Activated CD8-positive, alpha-beta T cell treated with anti-CD3 and anti-CD28 coated beads, Interleukin-2, amount 10 ng/mL, durations not matched to agents 7 days and 5 days (primary cell): Measurements from ENCODE around the gene NTM. TPM values are rescaled to one million over a fixed set of nuclear protein-coding genes. Genes with fewer than 3 reads are reported as not detected.
A peak's percentile ranks its signal among the peaks of the same experiment; 100 is the strongest.
"Not testable (repeated sequence)": the region's sequence is repeated elsewhere in the genome, so short reads cannot be mapped to it uniquely, and the experiment has no call there.

Experiments
- ATAC-seq: fragments of 150-1000 bp; cut with Tn5 transposase; one replicate; pipeline ENCODE4 v1.10.0; 2021; ENCODE audit warnings: moderate library complexity
- CTCF ChIA-PET: fragments of 350-600 bp; sonication (Branson Sonifier 250); formaldehyde crosslinking; loops from one replicate; lab custom pipeline; 2021; ENCODE audit warnings: antibody characterized with exemption; lab: Charles Lee
- POLR2A ChIA-PET: fragments of 350-600 bp; sonication (Branson Sonifier 250); formaldehyde crosslinking; loops from one replicate; lab custom pipeline; 2021; ENCODE audit warnings: antibody characterized with exemption; lab: Charles Lee
- DNase-seq: peaks from one replicate; pipeline ENCODE4 v3.0.0-alpha.2; 2020
- H3K27ac Mint-ChIP-seq: one replicate; pipeline ENCODE4 v1.8.0; 2021; ENCODE audit warnings: mild to moderate bottlenecking, mixed read lengths
- H3K27me3 Mint-ChIP-seq: one replicate; pipeline ENCODE4 v1.8.0; 2021; ENCODE audit warnings: low read depth, mixed read lengths
- H3K36me3 Mint-ChIP-seq: one replicate; pipeline ENCODE4 v1.8.0; 2021; ENCODE audit warnings: low read depth, mixed read lengths
- H3K4me1 Mint-ChIP-seq: one replicate; pipeline ENCODE4 v1.8.0; 2021; ENCODE audit warnings: low read depth, mixed read lengths
- H3K4me3 Mint-ChIP-seq: one replicate; pipeline ENCODE4 v1.8.0; 2021; ENCODE audit warnings: mild to moderate bottlenecking, mixed read lengths
- H3K9me3 Mint-ChIP-seq: one replicate; pipeline ENCODE4 v1.8.0; 2022; ENCODE audit warnings: mixed read lengths; ENCODE audit not compliant: insufficient read depth
- total RNA-seq, 2 experiments: library from RNA; stranded (reverse); gene quantifications; one replicate each; pipeline ENCODE4 v1.2.3, GENCODE V29; 2021

NTM gene
- total RNA-seq, 2 experiments from 2014 or later, result not detected

- H3K27ac Mint-ChIP-seq, result no peak overlapping the region
- ATAC-seq, result peak; percentile 76
- no peak overlapping the region for H3K4me3 Mint-ChIP-seq
- no peaks in the 10 kb centered on the region for H3K9me3 Mint-ChIP-seq
- no peaks in the 10 kb centered on the region for H3K4me1 Mint-ChIP-seq
- DNase-seq, result peak; percentile 61
- no peaks in the 10 kb centered on the region for H3K36me3 Mint-ChIP-seq
- ChIA-PET CTCF (interaction anchor here (0.7 to 2.0 kb wide), 17 partner anchors 12 to 758 kb away, joined by 3 to 19 read pairs (median 3); partner anchors contain the start of gene SNX19), POLR2A (no interaction called here)
- H3K27me3 Mint-ChIP-seq, result no peaks in the 10 kb centered on the region
These were observed 303.8 kb downstream of the NTM start for GRCh38 chr11:131674051-131674755.

GRCh38 chr11:131675121-131675888 is 304.9 kb downstream of the NTM start:
- Mint-ChIP-seq H3K36me3 (no peaks in the 10 kb centered on the region), H3K27ac (no peak overlapping the region), H3K4me1 (no peaks in the 10 kb centered on the region), H3K4me3 (no peak overlapping the region), H3K27me3 (no peaks in the 10 kb centered on the region), H3K9me3 (no peaks in the 10 kb centered on the region)
- ATAC-seq, result no peak
- DNase-seq, result no peak
- CTCF ChIA-PET, result interaction anchor here (1.0 to 2.0 kb wide), 9 partner anchors 11 to 759 kb away, joined by 3 to 19 read pairs (median 6); partner anchors contain the start of gene SNX19
- POLR2A ChIA-PET, result no interaction called here

GRCh38 chr11:131677828-131678470 is 307.5 kb downstream of the NTM start:
- H3K27me3 Mint-ChIP-seq, result no peaks in the 10 kb centered on the region
- H3K4me1 Mint-ChIP-seq, result no peaks in the 10 kb centered on the region
- CTCF ChIA-PET, result no interaction called here
- no peaks in the 10 kb centered on the region for H3K9me3 Mint-ChIP-seq
- H3K27ac Mint-ChIP-seq, result no peak overlapping the region
- DNase-seq (no peak), ATAC-seq (no peak)
- H3K36me3 Mint-ChIP-seq, result no peaks in the 10 kb centered on the region
- no peak overlapping the region for H3K4me3 Mint-ChIP-seq
- POLR2A ChIA-PET, result no interaction called here

GRCh38 chr11:131678658-131679340 is 308.4 kb downstream of the NTM start:
- Mint-ChIP-seq H3K4me1 (no peaks in the 10 kb centered on the region), H3K27ac (no peak overlapping the region), H3K4me3 (no peak overlapping the region), H3K27me3 (no peaks in the 10 kb centered on the region), H3K9me3 (no peaks in the 10 kb centered on the region), H3K36me3 (no peaks in the 10 kb centered on the region)
- CTCF ChIA-PET, result no interaction called here
- ATAC-seq (no peak), DNase-seq (no peak)
- POLR2A ChIA-PET, result no interaction called here

GRCh38 chr11:131680448-131680847 is 310.0 kb downstream of the NTM start:
- CTCF ChIA-PET, H3K27ac Mint-ChIP-seq, POLR2A ChIA-PET, H3K4me3 Mint-ChIP-seq, H3K9me3 Mint-ChIP-seq, H3K4me1 Mint-ChIP-seq, H3K36me3 Mint-ChIP-seq, DNase-seq, H3K27me3 Mint-ChIP-seq, ATAC-seq: not testable (repeated sequence)

- Mint-ChIP-seq H3K36me3 (no peaks in the 10 kb centered on the region), H3K9me3 (no peaks in the 10 kb centered on the region)
These were observed 311.5 kb downstream of the NTM start for GRCh38 chr11:131681920-131682319.

GRCh38 chr11:131682373-131683015 is 312.1 kb downstream of the NTM start:
- H3K4me1 Mint-ChIP-seq, result no peaks in the 10 kb centered on the region
- CTCF ChIA-PET, result no interaction called here
- H3K27me3 Mint-ChIP-seq, result no peaks in the 10 kb centered on the region
- ATAC-seq, result no peak
- no peak for DNase-seq
- H3K9me3 Mint-ChIP-seq, result no peaks in the 10 kb centered on the region
- H3K27ac Mint-ChIP-seq, result no peak overlapping the region
- H3K4me3 Mint-ChIP-seq, result no peak overlapping the region
- POLR2A ChIA-PET, result no interaction called here
- H3K36me3 Mint-ChIP-seq, result no peaks in the 10 kb centered on the region

More at GRCh38 chr11:131681920-131682319, 311.5 kb downstream of the NTM start:
- POLR2A ChIA-PET, result no interaction called here
- H3K27ac Mint-ChIP-seq, result no peak overlapping the region
- no peaks in the 10 kb centered on the region for H3K4me1 Mint-ChIP-seq
- DNase-seq, result no peak
- no peak overlapping the region for H3K4me3 Mint-ChIP-seq
- ATAC-seq, result no peak
- CTCF ChIA-PET, result no interaction called here
- no peaks in the 10 kb centered on the region for H3K27me3 Mint-ChIP-seq

- H3K27ac Mint-ChIP-seq, result no peak overlapping the region
- no peak overlapping the region for H3K4me3 Mint-ChIP-seq
- no peaks in the 10 kb centered on the region for H3K27me3 Mint-ChIP-seq
- no peaks in the 10 kb centered on the region for H3K9me3 Mint-ChIP-seq
- ChIA-PET CTCF (no interaction called here), POLR2A (no interaction called here)
- no peaks in the 10 kb centered on the region for H3K4me1 Mint-ChIP-seq
- ATAC-seq, result no peak
- no peaks in the 10 kb centered on the region for H3K36me3 Mint-ChIP-seq
- no peak for DNase-seq
These were observed 312.7 kb downstream of the NTM start for GRCh38 chr11:131683131-131683530.

GRCh38 chr11:131683666-131684065 is 313.3 kb downstream of the NTM start:
- Mint-ChIP-seq H3K27me3 (no peaks in the 10 kb centered on the region), H3K27ac (no peak overlapping the region), H3K9me3 (no peaks in the 10 kb centered on the region), H3K4me3 (no peak overlapping the region), H3K36me3 (no peaks in the 10 kb centered on the region), H3K4me1 (no peaks in the 10 kb centered on the region)
- ChIA-PET CTCF (no interaction called here), POLR2A (interaction anchor here (0.5 kb wide), 1 partner anchor 1299 kb away, joined by 4 read pairs; no protein-coding TSS in a partner anchor)
- DNase-seq, result no peak
- no peak for ATAC-seq

GRCh38 chr11:131684111-131685060 is 314.0 kb downstream of the NTM start:
- ATAC-seq (no peak), DNase-seq (no peak)
- Mint-ChIP-seq H3K27me3 (no peaks in the 10 kb centered on the region), H3K9me3 (no peaks in the 10 kb centered on the region), H3K27ac (no peak overlapping the region), H3K4me3 (no peak overlapping the region), H3K4me1 (no peaks in the 10 kb centered on the region), H3K36me3 (no peaks in the 10 kb centered on the region)
- ChIA-PET CTCF (interaction anchor here (2.4 kb wide), 1 partner anchor 10 kb away, joined by 8 read pairs; no protein-coding TSS in a partner anchor), POLR2A (interaction anchor here (0.5 kb wide), 1 partner anchor 1298 kb away, joined by 4 read pairs; no protein-coding TSS in a partner anchor)
